Tibial nerve (tissue), 4 donors: ENCODE measurements around the gene CES1. TPM values are rescaled to one million over a fixed set of nuclear protein-coding genes. Genes with fewer than 3 reads are reported as not detected.
"Not testable (repeated sequence)": the region's sequence is repeated elsewhere in the genome, so short reads cannot be mapped to it uniquely, and the experiment has no call there.

Experiments used
- DNase-seq, 2 donors: peaks; one replicate each; pipeline ENCODE4 v3.0.0-alpha.2; 2019; ENCODE audit warnings: low spot score in 2 of 2
- H3K27ac ChIP-seq, 4 donors: fragments of 200-600 bp; sonication (generic) in 3 of 4; one replicate each; pipeline ENCODE4 v1.5.1; 2017 to 2019; ENCODE audit warnings: mild to moderate bottlenecking in 1 of 4
- H3K27me3 ChIP-seq, 2 donors: fragments of 200-600 bp; sonication (generic) in 1 of 2; one replicate each; pipeline versions ENCODE4 v1.5.1 to v1.6.0; 2017 to 2019
- H3K36me3 ChIP-seq, 3 donors: fragments of 200-600 bp; sonication (generic); one replicate each; pipeline ENCODE4 v1.5.1; 2018 to 2019
- H3K4me1 ChIP-seq, 4 donors: fragments of 200-600 bp; sonication (generic) in 3 of 4; one replicate each; pipeline ENCODE4 v1.5.1; 2017 to 2019
- H3K4me3 ChIP-seq, 4 donors: fragments of 200-600 bp; sonication (generic) in 3 of 4; one replicate each; pipeline ENCODE4 v1.5.1; 2017 to 2019; ENCODE audit warnings: mild to moderate bottlenecking in 1 of 4, moderate library complexity in 1 of 4
- H3K9me3 ChIP-seq, 4 donors: fragments of 200-600 bp; sonication (generic) in 3 of 4; one replicate each; pipeline ENCODE4 v1.5.1; 2017 to 2019
- CTCF ChIP-seq, 5 experiments: fragments of 200-600 bp in 3 of 5; fragments of 450-650 bp in 2 of 5; sonication (generic) in 3 of 5; IDR thresholded peaks; one replicate each; pipeline ENCODE4 v1.5.1; 2016 to 2019; ENCODE audit warnings: antibody characterized with exemption in 5 of 5, mild to moderate bottlenecking in 3 of 5, moderate library complexity in 2 of 5
- EP300 ChIP-seq, 2 donors: sonication (generic); formaldehyde crosslinking; IDR thresholded peaks; one replicate each; pipeline ENCODE4 v1.6.1; 2017; ENCODE audit warnings: antibody characterized with exemption in 2 of 2, mild to moderate bottlenecking in 1 of 2
- POLR2A ChIP-seq, 2 donors: fragments of 450-650 bp; IDR thresholded peaks; one replicate each; pipeline ENCODE4 v1.6.1; 2017; ENCODE audit warnings: antibody characterized with exemption in 2 of 2, mild to moderate bottlenecking in 2 of 2, moderate library complexity in 2 of 2
- WGBS, 2 donors: methylation state at CpG; one replicate each; pipeline ENCODE4 v1.1.5; 2018; 5-methylcytosine and 5-hydroxymethylcytosine counted together
- total RNA-seq, 4 donors: library from RNA; depleted of rRNA; stranded (reverse); fragments of >200 nt; gene quantifications; one replicate each; pipeline ENCODE4 v1.1.0, GENCODE V29; 2016

CES1 gene
- total RNA-seq, 4 donors from 2014 or later: 18.8 to 54.5 (median 37.3) TPM

GRCh38 chr16:55839115-55839514 is 6.2 kb upstream of the CES1 start:
- DNase-seq: no peak
- no peak for TF ChIP-seq EP300 (IDR thresholded peaks at IDR 0.05)
- H3K9me3 ChIP-seq: no peaks in the 10 kb centered on the region
- 47 to 55% methylated on average over 2 of the region's 2 CpGs for WGBS, 2 donors
- H3K27me3 ChIP-seq: no peaks in the 10 kb centered on the region
- no peak overlapping the region for H3K27ac ChIP-seq
- no peaks in the 10 kb centered on the region for H3K36me3 ChIP-seq
- H3K4me1 ChIP-seq: peaks cover 0 to 16% (median 0%) of the 10 kb centered on the region in 4 donors
- no peak overlapping the region for H3K4me3 ChIP-seq

DNA sequence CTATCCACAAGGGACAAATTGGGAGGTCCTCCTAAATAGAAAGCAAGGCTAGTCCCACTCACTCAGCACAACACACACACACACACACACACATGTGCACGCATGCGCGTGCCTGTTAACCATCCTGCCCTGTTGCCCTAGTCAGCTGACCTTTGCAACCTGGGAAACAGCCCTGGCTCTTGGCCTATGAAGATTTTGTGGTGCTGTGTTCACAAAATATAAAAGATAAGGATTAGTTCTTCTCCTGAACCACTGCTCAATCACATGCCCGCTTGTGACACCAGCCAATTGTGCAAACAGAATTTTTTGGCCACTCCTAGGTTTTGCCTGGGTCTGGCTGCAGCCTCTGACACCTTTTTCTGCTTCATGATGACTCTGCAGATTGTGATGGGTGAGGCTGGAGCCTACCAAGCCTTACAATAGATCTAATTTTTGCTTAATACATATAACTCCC is 3.3 kb upstream of the CES1 start:
- Histone ChIP-seq H3K4me1 (peaks cover 0 to 16% (median 0%) of the 10 kb centered on the region in 4 donors), H3K27ac (no peak overlapping the region), H3K27me3 (no peaks in the 10 kb centered on the region), H3K4me3 (no peak overlapping the region), H3K9me3 (no peaks in the 10 kb centered on the region), H3K36me3 (no peaks in the 10 kb centered on the region)
- no peak for TF ChIP-seq CTCF (IDR thresholded peaks at IDR 0.05)
- WGBS, 2 donors: 79 to 83% methylated on average over 1 to 4 of the region's 4 CpGs
- DNase-seq: no peak

- Histone ChIP-seq H3K27me3 (no peaks in the 10 kb centered on the region), H3K36me3 (no peaks in the 10 kb centered on the region), H3K27ac (no peak overlapping the region), H3K4me1 (peaks cover 0 to 16% (median 0%) of the 10 kb centered on the region in 4 donors), H3K4me3 (no peak overlapping the region), H3K9me3 (no peaks in the 10 kb centered on the region)
- 13 to 20% methylated on average over 1 of the region's 1 CpG for WGBS, 2 donors
- peak; percentile 53 to 83 for DNase-seq
- TF ChIP-seq EP300 (IDR thresholded peaks at IDR 0.05) (peak in 1 of 2 donors; percentile 21), POLR2A (IDR thresholded peaks at IDR 0.05) (no peak)
These were observed 2.7 kb upstream of the CES1 start for GRCh38 chr16:55835581-55835980.

- H3K27ac ChIP-seq, DNase-seq, H3K36me3 ChIP-seq, H3K27me3 ChIP-seq, H3K9me3 ChIP-seq, H3K4me3 ChIP-seq: not testable (repeated sequence)
- WGBS, 2 donors: 80 to 90% methylated on average over 3 of the region's 3 CpGs
- peaks cover 0 to 16% (median 0%) of the 10 kb centered on the region in 4 donors for H3K4me1 ChIP-seq
These were observed 2.3 kb upstream of the CES1 start for GRCh38 chr16:55835173-55835572.

GRCh38 chr16:55834049-55834448 is 1.2 kb upstream of the CES1 start:
- peaks cover 0 to 14% (median 0%) of the 10 kb centered on the region in 4 donors for H3K4me1 ChIP-seq
- no peaks in the 10 kb centered on the region for H3K9me3 ChIP-seq
- no peak for DNase-seq
- H3K4me3 ChIP-seq: no peak overlapping the region
- no peak overlapping the region for H3K27ac ChIP-seq
- 62 to 63% methylated on average over 7 of the region's 7 CpGs for WGBS, 2 donors
- H3K36me3 ChIP-seq: no peaks in the 10 kb centered on the region
- H3K27me3 ChIP-seq: no peaks in the 10 kb centered on the region
- no peak for TF ChIP-seq CTCF (IDR thresholded peaks at IDR 0.05)
- TF ChIP-seq EP300 (IDR thresholded peaks at IDR 0.05): no peak
- TF ChIP-seq POLR2A (IDR thresholded peaks at IDR 0.05): no peak

- Histone ChIP-seq H3K4me1 (peaks cover 0 to 12% (median 0%) of the 10 kb centered on the region in 4 donors), H3K36me3 (no peaks in the 10 kb centered on the region), H3K4me3 (peak overlapping the region in 2 of 4 donors; percentile 7 to 35), H3K9me3 (no peaks in the 10 kb centered on the region), H3K27ac (peak overlapping the region in 1 of 4 donors; percentile 38), H3K27me3 (no peaks in the 10 kb centered on the region)
- no peak for DNase-seq
- 84 to 86% methylated on average over 17 of the region's 17 CpGs for WGBS, 2 donors
- no peak for TF ChIP-seq EP300 (IDR thresholded peaks at IDR 0.05)
- TF ChIP-seq CTCF (IDR thresholded peaks at IDR 0.05): no peak
- no peak for TF ChIP-seq POLR2A (IDR thresholded peaks at IDR 0.05)
These were observed 497 bp downstream of the CES1 start for GRCh38 chr16:55832425-55832772.
